Activated T-cell treated with anti-CD3 and anti-CD28 coated beads, Interleukin-2, amount 50 U/mL, for 4 hours (primary cell): ENCODE data around the gene GEMIN8. TPM values are rescaled to one million over a fixed set of nuclear protein-coding genes. Genes with fewer than 3 reads are reported as not detected.

Source experiments
- ATAC-seq, 2 donors: fragments of 200-7000 bp; cut with Tn5 transposase; one replicate each; pipeline ENCODE4 v1.10.0; 2021
- DNase-seq: peaks from one replicate; pipeline ENCODE4 v3.0.0-alpha.2; 2020
- H3K27me3 Mint-ChIP-seq: one replicate; pipeline ENCODE4 v1.8.0; 2021; ENCODE audit warnings: low read depth, mixed read lengths
- H3K36me3 Mint-ChIP-seq: one replicate; pipeline ENCODE4 v1.8.0; 2022; ENCODE audit warnings: mixed read lengths; ENCODE audit not compliant: insufficient read depth
- H3K4me1 Mint-ChIP-seq: one replicate; pipeline ENCODE4 v1.8.0; 2021; ENCODE audit warnings: low read depth, mixed read lengths
- H3K4me3 Mint-ChIP-seq: one replicate; pipeline ENCODE4 v1.8.0; 2021; ENCODE audit warnings: mild to moderate bottlenecking, moderate library complexity, mixed read lengths
- H3K9me3 Mint-ChIP-seq: one replicate; pipeline ENCODE4 v1.8.0; 2021; ENCODE audit warnings: mixed read lengths
- total RNA-seq, 3 donors: library from RNA; stranded (reverse); gene quantifications; one replicate each; pipeline ENCODE4 v1.2.1, GENCODE V29; 2021

The GEMIN8 gene
- total RNA-seq, 3 donors from 2014 or later, result 18.2 to 20.2 (median 18.8) TPM

DNA sequence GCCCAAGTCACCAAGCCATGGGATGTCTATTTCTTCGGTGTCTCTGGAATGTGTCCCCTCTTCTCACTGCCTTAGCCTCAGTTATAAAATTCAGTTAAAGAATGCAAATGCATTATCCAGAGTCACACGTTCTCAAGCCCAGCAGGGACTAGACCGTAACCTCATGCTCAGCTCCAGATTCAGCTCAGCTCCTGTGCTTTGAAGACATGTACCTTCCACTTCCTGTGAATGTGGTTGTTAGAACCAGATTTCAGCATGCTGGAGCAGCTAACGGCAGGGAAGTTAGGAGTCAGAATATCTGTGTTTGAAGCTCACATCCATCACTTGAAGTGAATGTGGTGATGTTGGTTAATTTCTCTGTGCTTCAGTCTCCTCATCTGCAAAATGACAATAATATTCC lies 26.7 kb downstream of the GEMIN8 start:
- no peak for DNase-seq
- H3K27me3 Mint-ChIP-seq, result no peaks in the 10 kb centered on the region
- peaks cover 11% of the 10 kb centered on the region for H3K36me3 Mint-ChIP-seq
- ATAC-seq, result no peak
- no peak overlapping the region for H3K4me3 Mint-ChIP-seq
- H3K4me1 Mint-ChIP-seq, result peaks cover 13% of the 10 kb centered on the region
- H3K9me3 Mint-ChIP-seq, result no peaks in the 10 kb centered on the region

DNA sequence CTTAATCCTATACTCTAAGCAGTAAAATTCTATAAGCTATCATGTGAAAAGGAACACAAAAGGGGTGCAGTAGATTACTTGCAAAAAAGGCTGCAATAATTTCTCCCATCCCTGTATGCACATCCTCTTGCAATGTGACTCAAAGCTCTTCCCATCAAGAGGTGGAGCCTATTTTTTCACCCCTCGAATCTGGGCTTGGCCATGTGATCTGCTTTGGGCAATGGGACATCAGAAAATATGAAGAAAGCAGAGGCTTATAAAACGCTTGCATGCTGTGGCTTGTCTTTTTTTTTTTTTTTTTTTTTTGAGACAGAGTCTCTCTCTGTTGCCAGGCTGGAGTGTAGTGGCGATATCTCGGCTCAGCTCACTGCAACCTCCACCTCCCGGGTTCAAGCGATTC lies 33.0 kb downstream of the GEMIN8 start:
- no peaks in the 10 kb centered on the region for H3K4me1 Mint-ChIP-seq

DNA sequence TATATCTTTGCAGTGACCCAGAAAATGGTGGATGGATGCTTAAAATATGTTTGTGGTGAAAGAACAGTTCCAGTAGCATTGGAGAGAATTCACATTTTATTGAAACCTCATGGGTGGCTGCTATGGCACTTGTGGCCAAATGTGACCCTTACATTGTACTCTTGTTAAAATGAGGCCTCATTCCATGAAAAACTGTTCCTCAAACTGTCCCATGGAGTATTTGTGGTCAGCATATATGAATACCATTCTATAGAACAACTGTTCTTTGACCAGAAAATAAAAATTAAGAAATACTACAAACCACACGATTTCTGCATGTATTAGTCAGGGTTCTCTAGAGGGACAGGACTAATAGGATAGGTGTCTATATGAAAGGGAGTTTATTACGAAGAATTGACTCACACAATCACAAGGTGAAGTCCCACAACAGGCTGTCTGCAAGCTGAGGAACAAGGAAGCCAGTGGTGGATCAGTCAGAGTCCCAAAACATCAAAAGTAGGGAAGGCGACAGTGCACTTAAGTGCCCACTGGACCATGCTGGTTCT lies 35.1 kb downstream of the GEMIN8 start:
- Mint-ChIP-seq H3K9me3 (no peaks in the 10 kb centered on the region), H3K4me1 (no peaks in the 10 kb centered on the region), H3K36me3 (no peaks in the 10 kb centered on the region), H3K4me3 (no peak overlapping the region), H3K27me3 (no peaks in the 10 kb centered on the region)
- no peak for ATAC-seq
- no peak for DNase-seq

More for the DNA sequence above, 33.0 kb downstream of the GEMIN8 start:
- no peak for ATAC-seq
- Mint-ChIP-seq H3K4me3 (no peak overlapping the region), H3K27me3 (no peaks in the 10 kb centered on the region), H3K36me3 (peaks cover 3% of the 10 kb centered on the region), H3K9me3 (no peaks in the 10 kb centered on the region)
- DNase-seq, result no peak

DNA sequence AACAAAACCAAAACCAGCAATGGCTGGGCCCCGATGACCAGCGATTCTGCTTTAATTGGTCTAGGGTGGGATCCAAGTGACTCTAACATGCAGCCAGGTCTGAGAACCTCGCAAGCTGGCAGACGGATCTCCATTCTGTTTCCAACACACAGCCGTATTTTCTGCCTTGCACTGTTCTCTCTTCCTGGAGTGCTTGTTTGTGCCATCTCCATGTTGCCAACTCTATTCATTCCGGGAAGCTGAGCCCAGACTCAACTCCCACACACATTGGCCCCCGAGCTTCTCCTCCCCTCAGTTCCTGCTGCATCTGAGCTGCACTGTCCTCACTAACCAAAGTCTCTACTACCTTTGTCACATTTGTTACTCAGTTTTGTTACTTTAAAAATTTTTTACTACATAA lies 35.6 kb downstream of the GEMIN8 start:
- Mint-ChIP-seq H3K36me3 (no peaks in the 10 kb centered on the region), H3K9me3 (no peaks in the 10 kb centered on the region), H3K4me1 (no peaks in the 10 kb centered on the region), H3K27me3 (no peaks in the 10 kb centered on the region), H3K4me3 (no peak overlapping the region)
- ATAC-seq (no peak), DNase-seq (no peak)

DNA sequence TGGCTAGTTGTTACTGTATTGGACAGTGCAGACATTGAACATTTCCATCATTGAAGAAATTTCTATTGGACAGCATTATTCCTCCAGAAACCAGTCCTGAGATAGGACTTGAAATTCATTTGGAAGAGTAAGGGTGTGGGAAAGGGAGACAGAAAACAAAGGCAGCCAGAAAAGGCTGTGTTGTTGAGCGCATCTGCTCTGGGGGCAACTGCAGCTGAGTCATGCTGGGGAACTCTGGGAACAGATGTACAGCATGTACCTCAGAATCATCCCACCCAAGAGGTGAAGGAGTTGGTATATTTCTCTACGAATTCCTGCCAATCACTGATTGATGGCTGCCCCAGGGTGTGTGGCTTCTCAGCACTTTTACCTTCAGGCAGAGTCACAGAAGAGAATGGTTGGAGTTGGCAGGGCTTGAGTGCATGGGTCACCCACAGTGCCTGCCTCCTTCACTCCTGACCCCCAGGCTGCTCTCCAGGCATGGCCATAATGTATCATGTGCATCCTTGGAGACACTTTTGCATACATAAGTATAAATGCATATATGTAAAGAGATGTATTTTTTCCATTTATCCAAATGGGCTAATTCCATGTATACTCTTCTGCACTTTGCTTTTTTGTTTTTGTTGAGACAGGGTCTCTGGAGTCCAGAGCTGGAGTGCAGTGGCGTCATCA lies 39.4 kb downstream of the GEMIN8 start:
- Mint-ChIP-seq H3K4me3 (no peak overlapping the region), H3K4me1 (peaks cover 2% of the 10 kb centered on the region), H3K9me3 (no peaks in the 10 kb centered on the region), H3K27me3 (no peaks in the 10 kb centered on the region), H3K36me3 (no peaks in the 10 kb centered on the region)
- ATAC-seq (no peak), DNase-seq (no peak)

DNA sequence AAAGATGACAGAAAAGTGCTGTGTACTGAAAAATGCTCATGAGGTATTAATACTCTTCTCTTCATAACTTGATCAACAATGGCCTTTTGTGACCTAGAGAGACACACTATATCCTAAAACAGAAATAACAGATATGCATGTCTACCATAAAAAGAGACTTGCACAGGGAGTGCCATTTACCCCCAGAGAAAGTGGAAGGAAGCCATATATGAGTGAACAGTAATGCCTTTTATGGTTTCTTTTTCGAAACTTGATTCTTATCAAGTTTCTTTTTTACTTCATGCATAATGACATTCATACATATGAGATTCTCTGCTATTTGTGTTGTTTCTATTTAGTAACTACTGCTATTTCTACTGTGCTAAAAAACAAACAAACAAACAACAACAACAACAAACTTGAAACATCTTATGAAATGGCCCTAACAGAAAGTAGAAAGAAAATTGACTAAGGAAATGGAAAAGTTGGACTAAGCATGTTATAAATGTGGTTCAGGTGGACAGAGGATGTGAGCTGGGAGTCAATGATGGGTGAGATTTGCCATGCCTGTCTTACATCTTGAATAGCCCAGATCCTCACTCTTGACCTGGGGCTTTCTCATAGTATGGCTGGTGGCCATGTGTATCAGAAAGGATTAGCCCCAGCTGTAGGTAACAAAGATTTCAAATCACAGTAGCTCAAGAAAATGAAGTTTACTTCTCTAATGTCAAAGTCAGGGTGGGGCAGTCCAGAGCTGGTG lies 43.8 kb downstream of the GEMIN8 start:
- Mint-ChIP-seq H3K36me3 (no peaks in the 10 kb centered on the region), H3K9me3 (no peaks in the 10 kb centered on the region), H3K27me3 (no peaks in the 10 kb centered on the region), H3K4me3 (no peak overlapping the region), H3K4me1 (peaks cover 2% of the 10 kb centered on the region)
- DNase-seq (no peak), ATAC-seq (peak; percentile 51 to 52)

DNA sequence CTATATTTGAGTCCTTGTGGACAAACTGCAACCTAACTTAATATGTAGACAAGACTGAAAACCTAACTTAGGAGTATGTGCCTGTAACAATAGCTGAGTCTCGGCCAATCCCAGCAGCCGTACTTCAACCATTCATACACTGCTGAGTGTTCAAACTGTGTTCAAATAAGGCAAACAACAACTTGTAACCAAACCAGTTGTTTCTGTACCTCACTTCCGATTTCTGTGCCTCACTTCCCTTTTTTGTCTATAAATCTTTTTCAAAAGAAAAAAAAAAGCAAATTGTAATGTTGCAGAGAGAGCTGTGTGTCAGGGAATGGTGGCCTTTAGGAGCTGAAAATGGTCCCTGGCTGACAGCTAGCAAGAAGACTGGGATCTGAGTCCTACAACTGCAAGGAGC lies 46.0 kb downstream of the GEMIN8 start:
- no peak overlapping the region for H3K4me3 Mint-ChIP-seq
- no peaks in the 10 kb centered on the region for H3K9me3 Mint-ChIP-seq
- DNase-seq, result no peak
- no peaks in the 10 kb centered on the region for H3K36me3 Mint-ChIP-seq
- no peaks in the 10 kb centered on the region for H3K27me3 Mint-ChIP-seq
- H3K4me1 Mint-ChIP-seq, result peaks cover 2% of the 10 kb centered on the region
- ATAC-seq, result no peak

DNA sequence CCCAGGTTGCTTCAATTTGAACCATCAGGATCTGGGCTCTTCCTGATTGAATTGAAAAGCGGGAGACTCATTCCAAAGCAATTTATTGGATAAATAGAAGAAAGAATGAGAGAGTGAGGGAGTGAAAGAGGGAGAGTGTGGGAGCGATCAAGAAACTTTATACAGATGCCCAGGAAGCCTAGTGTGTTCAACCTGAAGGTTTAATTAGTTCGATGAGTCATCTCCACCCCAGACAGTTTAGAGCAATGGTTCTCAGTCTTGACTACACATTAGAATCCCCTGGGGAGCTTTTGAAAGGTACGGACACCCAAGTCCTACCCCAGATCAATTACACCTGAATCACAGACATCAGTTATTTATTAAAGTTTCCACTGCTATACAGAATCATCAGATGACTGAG lies 61.5 kb downstream of the GEMIN8 start:
- no peaks in the 10 kb centered on the region for H3K36me3 Mint-ChIP-seq
- ATAC-seq (no peak), DNase-seq (no peak)
- H3K4me1 Mint-ChIP-seq, result no peaks in the 10 kb centered on the region
- no peak overlapping the region for H3K4me3 Mint-ChIP-seq
- H3K9me3 Mint-ChIP-seq, result no peaks in the 10 kb centered on the region
- H3K27me3 Mint-ChIP-seq, result no peaks in the 10 kb centered on the region

DNA sequence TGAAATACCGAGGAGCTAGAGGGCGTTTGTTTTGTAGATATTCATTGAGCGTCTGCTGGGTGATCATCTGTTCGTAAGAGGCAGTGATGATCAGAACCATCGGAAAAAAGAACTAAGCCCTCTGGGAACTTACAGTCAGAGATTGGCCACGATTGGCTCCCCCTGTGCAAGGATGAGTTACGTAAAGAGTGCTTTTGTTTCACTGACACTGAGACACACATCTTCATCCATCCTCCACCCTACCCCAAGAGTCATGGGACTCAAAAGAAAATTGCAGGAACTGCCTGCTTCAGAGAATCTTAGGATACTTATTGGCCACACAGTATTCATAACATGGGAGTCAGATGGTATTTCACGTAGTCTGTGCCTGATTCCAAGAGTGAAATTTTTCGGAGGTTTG lies 62.1 kb downstream of the GEMIN8 start:
- Mint-ChIP-seq H3K9me3 (no peaks in the 10 kb centered on the region), H3K4me3 (no peak overlapping the region)

DNA sequence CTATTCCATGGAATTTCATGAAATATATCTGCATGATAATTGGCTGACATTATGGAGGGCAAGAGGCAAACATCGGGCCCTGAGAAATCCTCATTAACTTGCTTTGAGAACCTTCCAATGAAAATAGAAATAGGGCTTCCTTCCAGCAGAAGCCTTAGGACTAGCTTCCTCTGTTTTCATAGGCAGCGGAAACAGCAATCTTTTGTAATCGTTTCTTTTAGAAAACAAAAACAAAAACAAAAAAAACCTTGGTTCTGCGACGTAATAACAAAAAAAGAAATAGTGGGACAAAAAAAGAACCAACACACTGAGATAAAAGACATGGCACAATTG lies 62.9 kb downstream of the GEMIN8 start:
- Mint-ChIP-seq H3K36me3 (no peaks in the 10 kb centered on the region), H3K9me3 (no peaks in the 10 kb centered on the region), H3K27me3 (no peaks in the 10 kb centered on the region), H3K4me1 (no peaks in the 10 kb centered on the region), H3K4me3 (no peak overlapping the region)
- no peak for ATAC-seq
- no peak for DNase-seq

More for the DNA sequence above, 62.1 kb downstream of the GEMIN8 start:
- H3K4me1 Mint-ChIP-seq, result no peaks in the 10 kb centered on the region
- ATAC-seq (no peak), DNase-seq (no peak)
- no peaks in the 10 kb centered on the region for H3K36me3 Mint-ChIP-seq
- H3K27me3 Mint-ChIP-seq, result no peaks in the 10 kb centered on the region

DNA sequence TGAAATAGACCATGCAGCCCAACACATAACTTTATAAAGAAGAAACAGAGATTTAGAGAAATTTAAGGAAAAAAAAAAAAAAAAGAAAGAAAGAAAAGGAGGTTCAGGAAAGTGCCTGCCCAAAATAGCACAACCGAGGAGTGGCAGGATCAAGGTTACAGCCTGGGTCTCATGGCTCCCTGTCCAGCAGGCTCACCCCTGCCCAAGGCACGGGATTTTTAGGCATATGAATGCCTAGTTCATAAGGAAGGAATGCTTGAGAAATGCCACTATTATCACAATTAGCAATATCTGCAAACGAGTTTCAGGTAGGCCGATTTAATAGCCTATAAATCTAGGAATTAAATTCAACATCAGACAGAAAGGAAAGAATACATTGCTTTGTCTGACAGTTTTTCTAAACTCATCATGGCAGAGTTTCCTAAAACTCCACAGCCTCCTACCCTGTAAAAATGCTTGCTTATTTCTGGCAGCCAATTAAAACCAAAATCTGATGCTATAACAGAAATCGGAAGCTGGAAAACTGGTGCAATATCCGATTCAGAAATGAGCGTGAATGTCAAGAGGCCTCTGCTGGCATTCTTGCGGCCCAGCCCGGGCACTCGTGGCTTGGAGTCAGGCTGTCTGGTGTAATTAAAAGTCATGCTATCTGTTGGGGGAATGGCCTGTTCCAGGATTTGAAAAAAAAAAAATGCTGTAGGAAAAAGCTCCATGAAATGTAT lies 63.5 kb downstream of the GEMIN8 start:
- Mint-ChIP-seq H3K4me1 (no peaks in the 10 kb centered on the region), H3K9me3 (no peaks in the 10 kb centered on the region)

DNA sequence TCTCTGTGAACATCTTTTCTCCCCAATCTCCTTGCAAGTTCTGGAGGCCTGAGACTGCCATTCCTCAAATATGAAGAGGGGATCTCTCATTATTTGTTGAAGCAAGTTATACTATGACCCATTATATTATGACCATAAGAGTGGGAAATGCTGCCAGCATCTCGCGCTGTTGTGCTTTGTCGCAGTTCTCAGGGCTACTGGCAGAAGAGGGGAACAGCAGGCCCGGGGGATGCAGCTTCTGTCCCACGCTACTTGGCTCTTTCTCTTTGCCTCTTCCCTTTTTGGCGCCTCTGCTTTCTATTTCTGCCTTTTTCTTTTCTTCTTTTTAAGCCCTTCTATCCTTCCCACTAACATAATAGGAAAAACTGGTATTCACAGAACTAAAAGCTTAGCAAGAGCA lies 64.2 kb downstream of the GEMIN8 start:
- Mint-ChIP-seq H3K4me1 (no peaks in the 10 kb centered on the region), H3K36me3 (no peaks in the 10 kb centered on the region)

More for the DNA sequence above, 63.5 kb downstream of the GEMIN8 start:
- no peaks in the 10 kb centered on the region for H3K36me3 Mint-ChIP-seq
- no peak overlapping the region for H3K4me3 Mint-ChIP-seq
- DNase-seq, result no peak
- no peaks in the 10 kb centered on the region for H3K27me3 Mint-ChIP-seq
- no peak for ATAC-seq

DNA sequence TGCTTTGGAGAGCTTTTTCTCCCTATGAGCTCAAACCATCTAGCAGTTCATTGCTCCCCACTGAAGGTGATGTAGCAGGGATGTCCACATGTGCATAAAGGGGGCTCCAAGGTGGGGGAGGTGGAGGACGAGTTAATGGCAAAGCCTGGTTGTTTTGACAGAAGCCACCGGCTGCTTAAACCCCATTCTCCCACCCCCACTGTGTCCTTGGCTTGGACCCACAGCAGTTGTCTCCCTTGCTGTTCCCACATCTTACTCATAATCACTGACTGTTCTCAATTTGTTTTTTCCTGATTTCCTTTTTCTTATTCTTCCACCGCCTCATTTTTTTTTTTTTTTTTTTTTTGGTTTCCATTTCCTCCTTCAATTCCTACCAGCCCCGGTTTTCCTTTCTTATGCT lies 72.7 kb downstream of the GEMIN8 start:
- Mint-ChIP-seq H3K27me3 (no peaks in the 10 kb centered on the region), H3K4me3 (no peak overlapping the region), H3K9me3 (no peaks in the 10 kb centered on the region), H3K4me1 (no peaks in the 10 kb centered on the region), H3K36me3 (peaks cover 1% of the 10 kb centered on the region)
- DNase-seq (no peak), ATAC-seq (no peak)

More for the DNA sequence above, 64.2 kb downstream of the GEMIN8 start:
- H3K4me3 Mint-ChIP-seq, result no peak overlapping the region
- H3K9me3 Mint-ChIP-seq, result no peaks in the 10 kb centered on the region
- ATAC-seq, result no peak
- no peaks in the 10 kb centered on the region for H3K27me3 Mint-ChIP-seq
- no peak for DNase-seq
